Measurements from ENCODE around the gene LSAMP.
"Not testable (repeated sequence)": the region's sequence is repeated elsewhere in the genome, so short reads cannot be mapped to it uniquely, and the experiment has no call there.

The LSAMP gene

GRCh38 chr3:116093374-116093773, 351.9 kb downstream of the LSAMP start:
- no peak for DNase-seq

GRCh38 chr3:116087426-116087825, 357.9 kb downstream of the LSAMP start:
- DNase-seq, result no peak

DNA sequence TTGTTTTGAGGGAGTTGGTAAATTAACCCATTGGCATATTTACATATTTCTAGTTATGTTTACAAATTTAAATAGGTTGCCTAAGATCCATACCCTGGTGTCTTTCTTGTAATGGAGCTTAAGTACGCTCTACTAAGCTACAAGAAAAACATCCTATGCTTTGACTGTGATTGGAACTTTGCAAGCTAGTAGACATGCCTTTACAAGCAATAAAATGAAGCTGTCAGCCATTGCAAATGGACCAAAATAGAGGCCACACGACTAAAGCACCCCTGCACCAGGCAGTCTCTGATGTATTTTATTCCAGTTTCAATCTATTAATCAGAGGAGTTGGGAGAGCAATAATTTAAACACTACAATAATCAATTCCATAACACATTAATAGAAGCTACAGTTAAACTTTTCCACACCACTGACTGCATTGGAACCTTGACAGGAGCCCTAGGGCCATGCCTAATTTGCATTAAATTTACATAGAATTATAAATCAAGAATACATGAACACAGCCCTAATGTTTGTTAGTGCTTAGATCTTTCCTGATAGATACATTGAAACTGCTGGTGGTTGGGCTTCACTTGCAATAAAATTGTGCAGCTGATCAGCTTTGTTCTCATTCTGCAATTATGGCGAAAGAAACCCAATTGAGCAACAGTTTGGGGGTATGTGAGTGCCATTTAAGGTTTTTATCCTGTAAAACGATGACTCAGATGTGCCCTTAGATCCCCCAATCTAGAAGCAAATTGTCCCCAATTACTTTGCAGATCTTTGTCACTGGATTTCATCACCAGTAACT, 360.1 kb downstream of the LSAMP start:
- DNase-seq, result no peak

- DNase-seq, result no peak
These were observed 361.6 kb downstream of the LSAMP start for GRCh38 chr3:116083683-116084082.

DNA sequence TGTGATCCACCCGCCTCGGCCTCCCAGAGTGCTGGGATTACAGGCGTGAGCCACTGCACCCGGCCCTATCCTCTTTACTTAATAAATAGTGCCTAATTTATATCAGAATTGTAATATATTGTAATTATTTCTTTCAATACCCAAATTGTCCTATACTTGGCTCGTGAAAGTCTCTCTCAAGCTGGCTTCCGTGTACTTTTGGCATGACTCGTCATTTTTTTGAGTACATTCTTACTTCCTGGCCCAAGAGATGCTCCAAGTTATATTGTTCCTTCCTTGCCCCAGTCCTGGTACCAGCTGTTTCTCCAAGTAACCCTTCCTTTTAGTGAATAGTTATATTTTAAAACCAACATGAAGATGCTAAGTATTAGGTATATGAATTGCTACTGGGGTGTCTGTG, 366.7 kb downstream of the LSAMP start:
- DNase-seq, result no peak

GRCh38 chr3:116077557-116077956, 367.7 kb downstream of the LSAMP start:
- DNase-seq, result no peak

- DNase-seq, result no peak
These were observed 368.2 kb downstream of the LSAMP start for GRCh38 chr3:116077059-116077458.

- DNase-seq, result not testable (repeated sequence)
These were observed 374.6 kb downstream of the LSAMP start for GRCh38 chr3:116070516-116071278.

DNA sequence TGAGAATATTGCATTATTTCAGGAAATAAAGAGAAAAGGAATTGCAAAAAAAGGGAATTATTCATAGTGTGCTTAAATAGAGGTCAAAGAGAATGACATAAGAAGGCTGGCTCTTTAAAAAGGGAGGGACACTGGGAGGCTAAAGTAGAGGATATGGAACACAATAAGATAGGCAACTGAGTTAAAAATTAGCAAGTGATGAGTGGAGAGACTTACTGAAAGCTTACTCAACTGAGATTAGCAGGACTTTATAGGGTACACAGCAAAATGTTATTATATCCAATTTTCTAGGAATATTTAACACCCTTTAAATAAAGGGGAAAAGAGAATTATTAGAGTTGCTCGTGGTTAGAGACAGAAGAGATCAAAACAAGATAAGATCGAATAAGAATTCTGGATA, 375.2 kb downstream of the LSAMP start:
- DNase-seq, result no peak

GRCh38 chr3:116069024-116069423, 376.3 kb downstream of the LSAMP start:
- DNase-seq, result no peak

- no peak for DNase-seq
These were observed 378.0 kb downstream of the LSAMP start for GRCh38 chr3:116067326-116067725.

- DNase-seq, result no peak
These were observed 379.8 kb downstream of the LSAMP start for GRCh38 chr3:116065501-116065900.

DNA sequence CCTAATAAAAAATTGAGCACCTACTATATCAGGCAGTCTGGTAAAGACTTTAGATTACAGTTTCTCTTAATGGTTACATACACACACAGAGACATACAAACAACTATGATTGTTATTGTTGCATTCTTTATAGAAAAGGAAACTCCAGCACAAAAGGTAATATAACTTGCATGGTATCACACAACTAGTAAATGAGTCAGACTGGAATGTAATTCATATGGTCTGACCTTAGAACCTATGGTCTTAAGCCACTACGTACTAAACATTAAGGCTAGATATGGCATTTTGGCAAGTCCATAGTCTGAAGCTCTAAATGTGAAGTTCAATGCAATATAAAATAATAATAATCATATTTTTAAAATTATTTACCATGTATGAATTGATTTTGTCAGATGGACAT, 380.6 kb downstream of the LSAMP start:
- no peak for DNase-seq

GRCh38 chr3:116059421-116060096, 385.7 kb downstream of the LSAMP start:
- DNase-seq, result no peak

DNA sequence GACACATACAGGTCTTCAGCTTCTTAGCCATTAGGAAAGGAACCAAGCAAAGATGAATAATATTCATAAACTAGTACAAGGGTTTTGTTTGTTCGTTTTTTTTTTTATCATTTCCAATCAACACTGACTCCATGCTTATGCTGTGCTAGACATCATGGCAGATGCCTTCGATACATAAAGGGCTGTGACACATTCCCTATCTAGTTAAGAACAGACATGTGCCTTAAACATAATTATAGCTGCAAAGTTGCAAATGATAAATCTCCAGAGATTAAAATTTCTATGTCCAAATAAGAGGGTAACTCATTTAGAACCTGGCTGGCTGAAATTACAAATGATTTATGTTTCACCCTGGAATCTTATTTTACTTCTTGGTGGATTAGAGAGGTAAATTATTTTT, 386.4 kb downstream of the LSAMP start:
- no peak for DNase-seq

- DNase-seq, result no peak
These were observed 387.8 kb downstream of the LSAMP start for GRCh38 chr3:116057400-116058006.

DNA sequence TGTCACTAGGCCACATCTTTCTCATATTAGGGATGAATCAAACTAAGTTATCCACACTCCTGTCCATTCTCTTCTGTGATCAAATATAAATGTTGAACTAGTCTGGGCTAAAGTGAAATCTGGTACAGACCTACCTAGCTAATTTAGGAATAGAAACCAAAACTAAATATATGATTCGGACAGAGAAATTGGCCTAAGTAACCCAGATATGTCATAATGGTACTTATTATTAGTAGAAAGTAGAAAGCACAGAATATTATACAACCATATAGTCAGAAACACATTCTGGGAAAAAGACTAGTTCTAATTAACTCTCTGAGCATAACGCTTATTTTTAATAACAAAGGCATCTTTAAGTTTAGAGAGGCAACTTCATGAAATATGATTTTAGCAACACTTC, 389.0 kb downstream of the LSAMP start:
- no peak for DNase-seq

- DNase-seq, result no peak
These were observed 392.3 kb downstream of the LSAMP start for GRCh38 chr3:116053017-116053416.

GRCh38 chr3:116052602-116053001, 392.7 kb downstream of the LSAMP start:
- no peak for DNase-seq

- no peak for DNase-seq
These were observed 393.7 kb downstream of the LSAMP start for GRCh38 chr3:116051586-116051985.

- no peak for DNase-seq
These were observed 394.2 kb downstream of the LSAMP start for GRCh38 chr3:116051040-116051439.

DNA sequence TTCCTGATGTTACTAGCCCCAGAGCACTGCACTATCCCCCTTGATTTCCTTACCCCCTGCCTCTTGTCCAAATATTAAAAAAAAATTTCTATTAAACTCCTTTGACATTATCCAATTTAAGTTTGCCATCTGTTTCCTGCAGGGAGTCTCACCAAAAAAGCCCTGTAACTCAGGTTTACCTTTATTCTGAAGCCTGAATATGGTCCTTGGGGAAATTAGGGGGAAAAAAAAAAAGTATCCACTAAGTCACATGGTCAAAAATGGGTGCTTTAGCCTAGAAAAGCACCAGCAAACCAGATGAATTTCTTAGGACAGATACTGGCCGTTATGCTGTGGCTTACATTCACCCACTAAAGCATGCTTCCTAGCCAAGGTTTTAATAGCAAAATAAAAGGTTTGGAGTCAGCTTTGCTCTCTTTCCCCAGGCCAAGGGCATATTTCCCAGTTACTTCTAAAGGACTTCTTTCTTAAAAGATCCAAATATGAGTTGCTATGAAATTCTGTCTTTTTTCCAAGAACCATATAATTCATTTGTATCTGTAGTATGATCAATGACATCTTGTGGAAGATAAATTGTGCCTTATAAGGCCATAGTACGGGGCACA, 394.9 kb downstream of the LSAMP start:
- DNase-seq, result no peak

GRCh38 chr3:116048991-116049390, 396.3 kb downstream of the LSAMP start:
- DNase-seq, result no peak
